HG03196 (cell line): ENCODE results near the gene APBA3.
"Not testable (repeated sequence)": the region's sequence is repeated elsewhere in the genome, so short reads cannot be mapped to it uniquely, and the experiment has no call there.

Experiments
- ATAC-seq: cut with Tn5 transposase; IDR thresholded peaks from one replicate; pipeline ENCODE4 v1.9.1; 2021; ENCODE audit not compliant: unreplicated experiment

Gene APBA3

DNA sequence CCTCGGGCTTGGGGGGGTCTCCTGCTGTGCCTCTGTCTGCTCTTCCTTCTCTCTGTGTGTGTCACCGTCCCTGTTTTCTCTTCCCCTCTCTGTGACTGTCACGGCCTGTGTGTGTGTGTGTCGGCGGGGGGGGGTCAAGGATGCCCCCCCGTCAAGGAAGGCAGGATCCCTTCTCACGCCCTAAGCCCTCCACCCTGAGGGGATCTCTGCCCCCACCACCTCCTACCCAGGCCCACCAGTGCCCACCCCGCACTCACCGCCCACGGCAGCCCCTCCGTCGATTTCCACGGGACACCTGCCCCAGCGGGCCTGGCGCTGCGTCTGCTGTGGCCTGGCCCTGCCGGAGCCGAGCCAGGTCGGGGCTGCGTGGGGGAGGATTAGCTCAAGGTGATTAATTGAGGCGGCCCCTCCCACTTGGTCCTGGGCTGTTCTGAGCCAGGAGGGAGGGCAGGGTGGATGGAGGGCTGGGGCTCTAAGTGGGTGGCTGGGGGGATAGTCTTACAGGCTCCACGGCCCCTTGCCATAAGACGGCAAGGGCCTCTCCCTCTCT, 10.5 kb upstream of the APBA3 start, which contains the start of gene RAX2:
Gene RAX2, minus strand, starts transcription at position 323 of the 550 bp plus-strand sequence. CDS start 486 bp downstream, outside the sequence.
- ATAC-seq: no peak

- no peak for ATAC-seq
Measured at GRCh38 chr19:3771000-3771905, 9.8 kb upstream of the APBA3 start.

DNA sequence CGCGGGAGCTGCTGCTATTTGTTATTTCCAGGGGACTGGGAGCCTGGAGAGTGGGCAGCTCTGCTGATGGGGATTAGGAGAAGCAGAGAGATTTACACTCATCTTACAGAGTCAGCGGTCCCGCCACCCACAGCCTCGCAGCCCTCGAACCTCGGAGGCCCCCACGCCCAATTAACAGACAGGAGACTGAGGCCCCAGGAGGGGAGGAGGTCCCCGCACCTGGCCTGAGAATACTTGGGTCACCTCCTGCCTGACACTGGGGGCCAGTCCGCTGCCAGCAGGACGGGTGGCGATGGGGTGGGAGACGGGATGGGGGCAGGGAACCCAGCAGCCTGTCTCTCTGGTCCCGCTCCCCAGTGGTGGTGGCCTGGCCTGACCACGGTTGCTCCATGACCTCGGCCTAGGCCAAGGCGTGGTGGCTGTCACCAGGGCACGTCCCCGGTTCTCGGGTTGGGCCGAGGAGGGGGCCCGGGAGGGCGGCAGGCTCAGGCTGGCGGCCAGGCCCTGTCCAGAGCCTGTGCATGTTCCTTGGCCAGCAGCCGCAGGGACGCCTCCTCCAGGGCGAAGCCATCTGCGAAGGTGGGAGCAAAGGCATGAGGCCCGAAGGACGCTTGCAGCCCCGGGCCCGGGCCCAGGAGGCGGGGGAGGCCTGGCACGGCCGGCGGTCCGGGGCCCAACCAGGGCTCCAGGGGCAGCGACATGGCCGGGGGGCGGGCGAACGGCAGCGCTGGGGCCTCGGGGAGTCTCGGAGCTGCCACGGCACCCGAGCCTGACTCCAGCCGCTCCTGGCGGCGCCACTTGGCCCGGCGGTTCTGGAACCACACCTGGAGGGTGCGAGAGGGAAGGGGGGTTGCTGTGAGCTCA, 8.9 kb upstream of the APBA3 start:
- ATAC-seq: no peak

GRCh38 chr19:3769494-3769893, 8.0 kb upstream of the APBA3 start:
- ATAC-seq: no peak

DNA sequence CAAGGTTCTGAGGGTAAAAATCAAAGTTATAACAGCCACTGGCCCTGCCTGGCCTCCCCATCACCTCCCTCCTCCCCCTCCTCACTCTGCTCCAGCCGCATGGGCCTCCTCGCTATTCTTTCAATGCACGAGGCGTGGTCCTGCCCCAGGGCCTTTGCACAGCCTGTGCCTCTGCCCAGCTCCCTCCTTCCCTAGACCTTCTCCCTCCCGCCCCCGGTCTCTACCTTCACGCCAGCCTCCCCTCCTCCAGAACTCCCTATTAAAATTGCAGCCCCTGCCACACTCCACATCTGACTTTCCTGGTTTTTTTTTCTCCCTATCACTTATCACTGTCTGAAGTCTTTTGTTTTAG, 7.2 kb upstream of the APBA3 start:
- no peak for ATAC-seq

DNA sequence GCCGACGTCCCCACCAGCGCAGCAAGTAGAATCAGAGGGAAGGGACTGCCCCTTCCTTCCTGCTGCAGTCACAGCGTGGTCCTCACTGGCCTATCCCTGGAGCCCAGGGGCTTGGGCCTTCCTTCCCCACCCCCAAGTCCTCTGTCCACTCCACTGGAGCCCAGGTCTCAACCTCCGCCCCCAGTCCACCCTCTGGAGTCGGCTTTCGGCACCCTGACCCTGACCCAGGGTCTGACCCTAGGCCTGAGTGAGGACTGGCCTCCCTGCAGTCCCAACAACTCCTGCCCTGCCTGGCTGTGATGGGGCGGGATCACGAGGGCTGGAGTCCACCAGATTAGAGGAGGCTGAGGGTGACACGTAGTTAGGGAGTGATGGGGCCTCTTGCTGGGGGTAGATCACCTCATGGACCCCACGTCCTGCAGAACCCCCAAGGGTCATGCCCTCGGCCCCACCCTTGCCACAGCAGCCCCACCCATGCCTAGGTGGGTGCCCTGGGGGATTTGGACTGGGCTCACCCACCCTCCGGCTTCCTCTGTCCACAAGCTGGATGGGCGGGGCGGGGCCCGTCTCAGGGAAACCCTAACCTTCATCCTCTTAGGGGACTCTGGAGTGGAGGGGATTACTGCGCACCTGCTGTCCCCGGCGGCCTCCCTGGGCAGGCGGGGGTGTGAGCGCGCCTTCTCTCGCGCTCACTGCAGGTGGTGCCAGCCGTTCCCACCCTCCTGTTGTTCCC, 6.7 kb upstream of the APBA3 start:
- ATAC-seq: no peak

DNA sequence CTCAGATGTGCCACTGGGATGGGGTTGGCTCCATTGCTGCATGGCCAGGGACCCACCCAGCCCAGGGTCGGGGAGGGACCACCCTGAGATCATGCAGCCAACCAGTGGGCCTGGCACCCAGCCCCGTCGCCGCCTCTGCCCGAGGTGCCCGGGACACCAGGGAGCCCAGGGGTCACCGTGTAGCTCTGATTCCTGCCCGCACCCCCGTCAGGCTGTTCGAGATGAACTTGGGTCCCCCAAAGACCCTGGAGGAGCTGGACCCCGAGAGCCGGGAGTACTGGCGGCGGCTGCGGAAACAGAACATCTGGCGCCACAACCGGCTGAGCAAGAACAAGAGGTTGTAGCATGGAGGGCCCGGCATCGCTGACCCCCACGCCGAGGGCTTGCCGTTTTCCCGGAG, 5.6 kb upstream of the APBA3 start:
- ATAC-seq: no peak

DNA sequence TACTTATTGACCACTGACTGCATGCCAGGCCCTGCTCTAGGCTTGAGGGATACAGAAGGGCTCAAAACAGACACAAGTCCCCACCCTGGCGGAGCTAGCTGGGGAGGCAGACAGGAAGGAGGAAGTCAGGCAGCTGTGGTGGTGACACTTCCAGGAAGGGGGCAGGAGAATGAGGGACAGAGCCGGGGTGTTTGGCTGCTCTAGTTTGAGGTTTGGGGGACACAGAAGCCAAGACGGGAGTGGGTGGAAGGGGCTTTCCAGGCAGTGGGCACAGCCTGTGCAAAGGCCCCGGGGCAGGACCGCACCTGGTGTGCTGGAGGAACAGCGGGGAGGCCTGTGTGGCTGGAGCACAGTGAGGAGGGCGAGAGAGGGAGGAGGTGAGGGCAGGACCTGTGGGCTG, 5.0 kb upstream of the APBA3 start:
- no peak for ATAC-seq

DNA sequence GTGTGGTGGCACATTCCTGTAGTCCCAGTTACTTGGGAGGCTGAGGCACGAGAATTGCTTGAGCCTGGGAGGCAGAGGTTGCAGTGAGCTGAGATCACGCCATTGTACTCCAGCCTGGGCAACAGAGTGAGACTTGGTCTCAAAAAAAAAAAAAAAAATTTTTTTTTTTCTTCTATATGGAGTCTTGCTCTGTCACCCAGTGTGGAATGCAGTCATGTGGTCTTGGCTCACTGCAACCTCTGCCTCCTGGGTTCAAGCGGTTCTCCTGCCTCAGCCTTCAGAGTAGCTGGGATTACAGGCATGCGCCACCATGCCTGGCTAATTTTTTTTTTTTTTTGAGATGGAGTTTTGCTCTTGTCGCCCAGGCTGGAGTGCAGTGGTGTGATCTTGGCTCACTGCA, 4.3 kb upstream of the APBA3 start:
- not testable (repeated sequence) for ATAC-seq

DNA sequence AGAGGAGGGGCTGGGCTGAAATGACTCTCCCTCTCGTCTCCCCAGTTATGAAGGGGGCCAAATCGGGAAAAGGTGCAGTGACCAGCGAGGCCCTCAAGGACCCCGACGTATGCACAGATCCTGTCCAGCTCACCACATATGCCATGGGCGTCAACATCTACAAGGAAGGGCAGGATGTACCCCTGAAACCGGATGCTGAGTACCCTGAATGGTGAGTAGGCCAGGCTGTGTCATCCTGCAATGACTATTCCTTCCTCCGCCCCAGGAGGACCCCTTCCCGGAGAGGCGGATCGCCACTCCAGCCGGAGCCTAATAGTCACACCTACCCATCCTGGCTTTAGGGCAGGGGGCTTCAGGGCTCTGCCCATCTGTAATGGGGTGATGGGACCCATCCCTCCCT, 3.6 kb upstream of the APBA3 start:
- ATAC-seq: no peak

GRCh38 chr19:3762501-3763459, 1.3 kb upstream of the APBA3 start, which contains the start of gene MRPL54:
TSS of gene MRPL54 (plus strand) at chr19:3762682. CDS start at chr19:3762701, 19 bp downstream.
- peak; percentile 61 for ATAC-seq

DNA sequence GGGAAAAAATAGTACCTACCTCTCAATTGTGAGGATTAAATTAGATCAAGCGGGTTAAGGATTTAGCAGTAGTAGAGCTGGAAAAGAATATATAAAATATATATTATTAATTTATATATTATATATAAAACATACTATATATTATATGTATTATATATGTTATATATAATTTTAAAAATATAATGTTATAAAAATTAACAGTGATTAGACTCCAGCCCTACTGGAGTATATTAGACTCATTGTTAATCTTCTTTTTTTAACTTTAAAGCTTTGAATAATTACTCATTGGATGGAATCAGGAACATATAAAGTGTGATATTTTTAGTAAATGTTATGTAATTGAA, 610 bp upstream of the APBA3 start:
- no peak for ATAC-seq

GRCh38 chr19:3760871-3761361, 576 bp downstream of the APBA3 start:
- ATAC-seq: no peak

DNA sequence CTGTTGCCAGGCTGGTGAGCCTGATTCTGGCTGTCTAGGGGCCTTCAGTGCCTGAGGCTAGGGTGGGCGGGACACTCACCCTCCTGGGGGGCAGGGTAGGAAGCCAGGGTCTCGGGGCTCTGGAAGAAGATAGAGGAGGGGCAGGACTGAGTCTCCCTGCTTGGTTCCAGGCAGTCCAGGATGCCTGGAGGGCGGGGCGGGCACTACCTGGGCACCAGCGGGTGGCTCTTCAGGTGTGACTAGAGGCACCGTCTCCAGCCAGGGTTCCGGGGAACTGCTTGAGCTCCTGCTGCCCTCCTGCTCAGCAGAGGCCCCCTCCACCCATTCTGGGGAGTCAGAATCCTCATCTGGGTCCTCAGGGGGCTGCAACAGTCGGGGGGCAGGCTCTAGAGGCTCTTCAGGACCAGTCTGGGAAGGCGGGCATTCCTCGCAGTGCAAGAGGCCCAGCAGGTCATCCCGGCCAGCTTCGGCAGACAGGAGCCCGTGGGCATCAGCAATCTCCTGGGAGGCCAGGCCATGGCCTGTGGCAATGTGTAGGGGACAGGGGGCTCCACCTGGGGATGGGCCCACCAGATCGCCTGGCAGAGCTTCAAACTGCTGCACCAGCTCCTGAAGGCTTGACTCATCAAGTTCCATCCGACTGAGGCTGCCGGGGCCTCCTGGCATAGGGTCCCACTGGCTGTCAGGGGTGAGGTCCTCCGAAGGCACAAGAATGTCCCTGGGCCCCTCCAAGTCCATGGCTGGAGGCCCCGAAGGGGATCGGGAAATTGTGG, 1.8 kb downstream of the APBA3 start:
- ATAC-seq: no peak

DNA sequence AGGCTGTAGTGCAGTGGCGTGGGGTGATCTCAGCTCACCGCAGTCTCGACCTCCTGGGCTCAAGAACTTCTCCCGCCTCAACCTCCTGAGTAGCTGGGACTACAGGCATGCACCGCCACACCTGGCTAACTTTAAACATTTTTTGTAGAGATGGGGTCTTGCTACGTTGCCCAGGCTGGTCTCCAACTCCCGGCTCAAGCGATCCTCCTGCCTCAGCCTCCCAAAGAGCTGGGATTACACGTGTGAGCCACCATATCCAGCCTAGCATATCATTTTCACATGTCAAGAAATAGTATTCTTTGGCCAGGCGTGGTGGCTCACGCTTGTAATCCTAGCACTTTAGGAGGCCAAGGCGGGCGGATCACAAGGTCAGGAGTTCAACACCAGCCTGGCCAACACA, 3.2 kb downstream of the APBA3 start:
- not testable (repeated sequence) for ATAC-seq

- ATAC-seq: not testable (repeated sequence)
Measured at GRCh38 chr19:3757705-3758104, 3.8 kb downstream of the APBA3 start.

GRCh38 chr19:3753631-3754410, 7.7 kb downstream of the APBA3 start:
- no peak for ATAC-seq

- ATAC-seq: no peak
Measured at GRCh38 chr19:3752492-3752891, 9.0 kb downstream of the APBA3 start.
